ENCODE measurements around the gene AOPEP. TPM values are rescaled to one million over a fixed set of nuclear protein-coding genes. Genes with fewer than 3 reads are reported as not detected.

AOPEP gene
- total and polyA plus RNA-seq, 2 of the 13 experiments (the other 11 are each of a cell fraction or from before 2014, with no cell fraction given): 22.2 to 41.6 TPM

GRCh38 chr9:94967482-94967881 lies 241.0 kb downstream of the AOPEP start (continued):
- TF ChIP-seq ZNF782 (CRISPR knock-in tag; IDR thresholded peaks at IDR 0.05; ENCODE audit: borderline replicate concordance) (no peak), MXD4 (CRISPR knock-in tag; IDR thresholded peaks at IDR 0.05) (no peak)

GRCh38 chr9:94971378-94972131 lies 245.1 kb downstream of the AOPEP start:
- TSS peak; percentile 43 for BruUV-seq (replicated peaks)
- H4K20me1 ChIP-seq (ENCODE audit: insufficient read depth, low read length): no peaks in the 10 kb centered on the region
- no peaks in the 10 kb centered on the region for H3K36me3 ChIP-seq (replicated peaks in 1 of 2; ENCODE audit: control insufficient read depth in 1 of 2, insufficient read depth in 2 of 2, low read length in 2 of 2)
- H2AFZ ChIP-seq (ENCODE audit: low read length): no peak overlapping the region
- no peaks in the 10 kb centered on the region for H3K79me2 ChIP-seq (ENCODE audit: insufficient read depth, low read length)
- intact Hi-C loops (cut with micrococcal nuclease; ENCODE audit: unreplicated experiment): loop anchor here (1.0 to 5.0 kb wide), 2 partner anchors 21 to 36 kb away; no protein-coding TSS in a partner anchor
- no peaks in the 10 kb centered on the region for H3K9me3 ChIP-seq (ENCODE audit: low read length)
- in situ Hi-C loops (cut with HindIII; ENCODE audit: extremely low pct_ligation_motif_present, low pct_unique_long_range_greater_than_20kb): no loop called here
- 34% methylated on average over 13 of the region's 13 CpGs for WGBS (ENCODE audit: low lambda C conversion rate)
- H3K27me3 ChIP-seq (ENCODE audit: control insufficient read depth in 1 of 2, insufficient read depth in 2 of 2, low read length in 2 of 2): no peaks in the 10 kb centered on the region
- H3K4me3 ChIP-seq (replicated peaks in 1 of 3; ENCODE audit: insufficient read depth in 1 of 3, low read depth in 2 of 3, low read length in 3 of 3): 0 out of 6 replicates have a peak overlapping the region, but pooled peaks of 1 of the 3 experiments have one; percentile 8
- DNase-seq (ENCODE audit: low spot score): peak; percentile 82
- ChIA-PET POLR2A (interaction anchor here (1.0 to 3.3 kb wide), 7 partner anchors 12 to 93 kb away, joined by 3 to 22 read pairs (median 5); no protein-coding TSS in a partner anchor), CTCF (ENCODE audit: low intra/inter-chr PET ratio, low total read pairs) (no interaction called here)
- peak overlapping the region; percentile 38 for H3K4me2 ChIP-seq (ENCODE audit: low read depth, low read length)
- H3K4me1 ChIP-seq (ENCODE audit: insufficient read depth, low read length): peaks cover 84% of the 10 kb centered on the region
- ATAC-seq: peak; percentile 89
- FAIRE-seq: peak; percentile 73
- H3K9ac ChIP-seq (ENCODE audit: insufficient read depth, low read depth, low read length): peak overlapping the region; percentile 26; the same call in 1 of the 2 replicates
- H3K27ac ChIP-seq (ENCODE audit: extremely low read length, insufficient read depth, low read length): peak overlapping the region; percentile 78
- TF ChIP-seq SMAD3 (CRISPR knock-in tag; IDR thresholded peaks at IDR 0.05): peak; percentile 83
- no peak for TF ChIP-seq BATF2 (CRISPR knock-in tag; IDR thresholded peaks at IDR 0.05)
- peak; percentile 66; the same call in 1 of the 2 replicates for TF ChIP-seq RARA (CRISPR knock-in tag; IDR thresholded peaks at IDR 0.05)
- peak; percentile 48; the same call in 1 of the 2 replicates for TF ChIP-seq TARDBP (CRISPR knock-in tag; IDR thresholded peaks at IDR 0.05)
- TF ChIP-seq CBX5 (CRISPR knock-in tag; IDR thresholded peaks at IDR 0.05; ENCODE audit: borderline replicate concordance): 0 out of 2 replicates have a peak, but pooled peaks have one; percentile 42
- TF ChIP-seq HMG20A (CRISPR knock-in tag; IDR thresholded peaks at IDR 0.05; ENCODE audit: borderline replicate concordance): peak; percentile 84; the same call in 1 of the 2 replicates
- peak; percentile 91 for TF ChIP-seq CEBPB (IDR thresholded peaks at IDR 0.05; ENCODE audit: borderline replicate concordance, low read depth, low read length)
- TF ChIP-seq MBNL3 (CRISPR knock-in tag; conservative IDR thresholded peaks at IDR 0.05): no peak
- peak; percentile 72 for TF ChIP-seq ZNF687 (CRISPR knock-in tag; IDR thresholded peaks at IDR 0.05)
- peak; percentile 52 for TF ChIP-seq ASH2L (IDR thresholded peaks at IDR 0.05; ENCODE audit: insufficient read length, low read depth, low read length)
- TF ChIP-seq ZNF850 (CRISPR knock-in tag; conservative IDR thresholded peaks at IDR 0.05): no peak
- peak; percentile 63; the same call in 1 of the 2 replicates for TF ChIP-seq CREM (IDR thresholded peaks at IDR 0.05)
- TF ChIP-seq CREM (CRISPR knock-in tag; IDR thresholded peaks at IDR 0.05): no peak
- TF ChIP-seq ZFP37 (CRISPR knock-in tag; IDR thresholded peaks at IDR 0.05; ENCODE audit: borderline replicate concordance): no peak
- peak; percentile 78 for TF ChIP-seq RXRB (CRISPR knock-in tag; IDR thresholded peaks at IDR 0.05; ENCODE audit: borderline replicate concordance)
- TF ChIP-seq TOPORS (CRISPR knock-in tag; IDR thresholded peaks at IDR 0.05): no peak
- no peak for TF ChIP-seq ZNF720 (CRISPR knock-in tag; IDR thresholded peaks at IDR 0.05)
